Measurements from ENCODE around the gene GAS2L2. TPM values are rescaled to one million over a fixed set of nuclear protein-coding genes. Genes with fewer than 3 reads are reported as not detected.

GAS2L2 gene
- total RNA-seq, 4 donors from 2014 or later, result 0.15 to 0.75 TPM; not detected in 2

DNA sequence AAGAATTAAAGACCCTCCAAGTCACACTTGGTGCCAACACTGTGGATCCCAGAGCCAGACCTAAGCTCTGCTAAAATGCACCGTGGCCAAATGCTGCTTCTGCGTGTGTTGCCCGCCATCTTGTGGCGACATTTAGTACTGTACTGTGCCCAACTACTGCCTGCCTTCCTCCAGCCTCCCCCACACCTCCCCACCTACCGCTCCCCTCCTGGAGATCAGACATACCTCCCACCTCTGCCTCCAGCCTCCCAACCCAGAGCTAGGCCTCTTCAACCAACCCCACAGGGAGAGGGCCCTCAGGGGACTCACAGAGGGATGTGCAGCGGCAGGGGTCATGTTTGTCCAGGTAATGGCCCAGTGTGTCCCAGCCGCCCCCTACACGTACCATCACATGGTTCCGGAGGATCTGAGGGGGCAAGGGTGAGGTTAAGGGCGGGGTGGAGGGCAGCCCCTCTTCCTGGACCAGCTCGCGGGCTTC lies 5.5 kb downstream of the GAS2L2 start:
- DNase-seq (peak; percentile 52 to 66), ATAC-seq (peak; percentile 81 to 89)
- Histone ChIP-seq H3K4me1 (peaks cover 11% of the 10 kb centered on the region in 2 donors), H3K9me3 (no peaks in the 10 kb centered on the region), H3K27ac (no peak overlapping the region), H3K36me3 (no peaks in the 10 kb centered on the region), H3K27me3 (peaks cover 12 to 23% (median 14%) of the 10 kb centered on the region in 3 donors), H3K4me3 (no peak overlapping the region)
- TF ChIP-seq POLR2A (IDR thresholded peaks at IDR 0.05), result no peak
- TF ChIP-seq, protein P1, sequence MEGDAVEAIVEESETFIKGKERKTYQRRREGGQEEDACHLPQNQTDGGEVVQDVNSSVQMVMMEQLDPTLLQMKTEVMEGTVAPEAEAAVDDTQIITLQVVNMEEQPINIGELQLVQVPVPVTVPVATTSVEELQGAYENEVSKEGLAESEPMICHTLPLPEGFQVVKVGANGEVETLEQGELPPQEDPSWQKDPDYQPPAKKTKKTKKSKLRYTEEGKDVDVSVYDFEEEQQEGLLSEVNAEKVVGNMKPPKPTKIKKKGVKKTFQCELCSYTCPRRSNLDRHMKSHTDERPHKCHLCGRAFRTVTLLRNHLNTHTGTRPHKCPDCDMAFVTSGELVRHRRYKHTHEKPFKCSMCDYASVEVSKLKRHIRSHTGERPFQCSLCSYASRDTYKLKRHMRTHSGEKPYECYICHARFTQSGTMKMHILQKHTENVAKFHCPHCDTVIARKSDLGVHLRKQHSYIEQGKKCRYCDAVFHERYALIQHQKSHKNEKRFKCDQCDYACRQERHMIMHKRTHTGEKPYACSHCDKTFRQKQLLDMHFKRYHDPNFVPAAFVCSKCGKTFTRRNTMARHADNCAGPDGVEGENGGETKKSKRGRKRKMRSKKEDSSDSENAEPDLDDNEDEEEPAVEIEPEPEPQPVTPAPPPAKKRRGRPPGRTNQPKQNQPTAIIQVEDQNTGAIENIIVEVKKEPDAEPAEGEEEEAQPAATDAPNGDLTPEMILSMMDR (IDR thresholded peaks at IDR 0.05 in 4 of 5, conservative IDR thresholded peaks at IDR 0.05 in 1 of 5), result peak; percentile 88 to 94 (median 92)
- intact Hi-C loops (cut with DNase I; ENCODE audit: low total_unique reads), result loop anchor here (1.0 to 2.0 kb wide), 3 partner anchors 86 to 435 kb away; no protein-coding TSS in a partner anchor
- in situ Hi-C loops (cut with MboI; ENCODE audit: low sequenced_read_pairs in 4 of 4), result loop anchor here (5.0 to 25.0 kb wide), 5 partner anchors 83 to 585 kb away; no protein-coding TSS in a partner anchor

- in situ Hi-C loops (cut with MboI; ENCODE audit: low sequenced_read_pairs in 4 of 4), result loop anchor here (5.0 to 25.0 kb wide), 5 partner anchors 81 to 584 kb away; no protein-coding TSS in a partner anchor
- ATAC-seq (no peak), DNase-seq (no peak)
Observed at GRCh38 chr17:35745749-35746320, 7.2 kb downstream of the GAS2L2 start.

DNA sequence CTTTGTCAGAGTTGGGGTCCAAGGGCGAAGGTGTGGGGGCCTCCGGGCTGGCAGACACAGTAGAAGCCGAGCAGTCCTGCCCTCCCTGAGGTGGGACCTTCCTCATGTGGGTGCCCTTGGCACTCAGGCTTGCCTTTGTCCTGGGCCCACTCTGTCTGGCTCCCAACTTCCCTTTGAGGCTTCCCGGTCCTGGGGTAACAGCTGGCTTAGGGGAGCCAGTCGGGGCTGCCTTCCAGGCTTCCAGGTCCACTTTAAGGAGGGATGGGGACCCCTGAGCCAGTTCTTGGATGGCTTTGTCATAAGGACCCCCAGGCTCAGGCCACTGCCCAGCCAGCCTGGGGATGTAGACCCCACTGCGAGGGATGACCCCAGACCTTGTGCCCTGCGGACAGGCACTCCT lies 7.8 kb downstream of the GAS2L2 start:
- in situ Hi-C loops (cut with MboI; ENCODE audit: low sequenced_read_pairs in 4 of 4), result loop anchor here (5.0 to 25.0 kb wide), 5 partner anchors 80 to 583 kb away; no protein-coding TSS in a partner anchor
- TF ChIP-seq, protein P1 (IDR thresholded peaks at IDR 0.05 in 4 of 5, conservative IDR thresholded peaks at IDR 0.05 in 1 of 5), result no peak
- no peak for TF ChIP-seq POLR2A (IDR thresholded peaks at IDR 0.05)
- no peak for DNase-seq

More at GRCh38 chr17:35745749-35746320, 7.2 kb downstream of the GAS2L2 start:
- no peak overlapping the region for H3K27ac ChIP-seq
- intact Hi-C loops (cut with DNase I; ENCODE audit: low total_unique reads), result loop anchor here (2.0 kb wide), 1 partner anchor 433 kb away; no protein-coding TSS in a partner anchor
- no peaks in the 10 kb centered on the region for H3K9me3 ChIP-seq
- no peak overlapping the region for H3K4me3 ChIP-seq
- peaks cover 14 to 23% (median 14%) of the 10 kb centered on the region in 3 donors for H3K27me3 ChIP-seq
- TF ChIP-seq, protein P1 (IDR thresholded peaks at IDR 0.05 in 4 of 5, conservative IDR thresholded peaks at IDR 0.05 in 1 of 5), result no peak
- TF ChIP-seq POLR2A (IDR thresholded peaks at IDR 0.05), result no peak
- peaks cover 11 to 16% of the 10 kb centered on the region in 2 donors for H3K4me1 ChIP-seq
- no peaks in the 10 kb centered on the region for H3K36me3 ChIP-seq

GRCh38 chr17:35744830-35745229 lies 8.2 kb downstream of the GAS2L2 start:
- no peak for TF ChIP-seq POLR2A (IDR thresholded peaks at IDR 0.05)
- TF ChIP-seq, protein P1 (IDR thresholded peaks at IDR 0.05 in 4 of 5, conservative IDR thresholded peaks at IDR 0.05 in 1 of 5), result no peak
- H3K36me3 ChIP-seq, result no peaks in the 10 kb centered on the region
- no peak for ATAC-seq
- no peaks in the 10 kb centered on the region for H3K9me3 ChIP-seq
- no peak overlapping the region for H3K27ac ChIP-seq
- H3K4me3 ChIP-seq, result no peak overlapping the region
- peaks cover 11 to 16% of the 10 kb centered on the region in 2 donors for H3K4me1 ChIP-seq
- intact Hi-C loops (cut with DNase I; ENCODE audit: low total_unique reads) (no loop called here), in situ Hi-C loops (cut with MboI; ENCODE audit: low sequenced_read_pairs in 4 of 4) (loop anchor here (5.0 to 25.0 kb wide), 5 partner anchors 80 to 583 kb away; no protein-coding TSS in a partner anchor)
- DNase-seq, result no peak
- H3K27me3 ChIP-seq, result peaks cover 10 to 14% (median 14%) of the 10 kb centered on the region in 3 donors

More for the DNA sequence above, 7.8 kb downstream of the GAS2L2 start:
- Histone ChIP-seq H3K27me3 (peaks cover 14 to 18% (median 14%) of the 10 kb centered on the region in 3 donors), H3K27ac (no peak overlapping the region), H3K4me1 (peaks cover 11 to 16% of the 10 kb centered on the region in 2 donors), H3K4me3 (no peak overlapping the region), H3K9me3 (no peaks in the 10 kb centered on the region), H3K36me3 (no peaks in the 10 kb centered on the region)
- no peak for ATAC-seq
- intact Hi-C loops (cut with DNase I; ENCODE audit: low total_unique reads), result no loop called here
